Osteoblast (primary cell): Measurements from ENCODE around the gene FBN2. TPM values are rescaled to one million over a fixed set of nuclear protein-coding genes. Genes with fewer than 3 reads are reported as not detected.

Experiments used
- DNase-seq: peaks from one replicate; pipeline ENCODE4 v3.0.0; 2011; ENCODE audit warnings: low spot score, mixed read lengths; ENCODE audit not compliant: insufficient read length; ENCODE audit errors: missing footprints
- H2AFZ ChIP-seq: 2 replicates; pipeline ENCODE4 v1.6.0; 2011; ENCODE audit warnings: mild to moderate bottlenecking, low read length
- H3K27ac ChIP-seq: 2 replicates; pipeline ENCODE4 v1.5.1; 2011; ENCODE audit warnings: mild to moderate bottlenecking, low read depth, low read length, moderate library complexity
- H3K27me3 ChIP-seq: 2 replicates; pipeline ENCODE4 v1.6.0; 2012; ENCODE audit warnings: mild to moderate bottlenecking, control low read depth, inconsistent platforms, low read length, moderate library complexity; ENCODE audit not compliant: insufficient read depth
- H3K36me3 ChIP-seq: 2 replicates; pipeline ENCODE4 v1.5.1; 2011; ENCODE audit warnings: mild to moderate bottlenecking, low read length, control low read depth, moderate library complexity; ENCODE audit not compliant: insufficient read depth
- H3K4me1 ChIP-seq: 2 replicates; pipeline ENCODE4 v1.5.1; 2011; ENCODE audit warnings: mild to moderate bottlenecking, low read length, control low read depth, moderate library complexity; ENCODE audit not compliant: insufficient read depth
- H3K4me2 ChIP-seq: 2 replicates; pipeline ENCODE4 v1.6.0; 2011; ENCODE audit warnings: mild to moderate bottlenecking, low read length; ENCODE audit not compliant: insufficient read depth
- H3K4me3 ChIP-seq: fragments of 200-600 bp; sonication (generic); 3 replicates; pipeline ENCODE4 v1.5.1; 2012; ENCODE audit warnings: mild to moderate bottlenecking, low read length, inconsistent platforms; ENCODE audit not compliant: insufficient read depth
- H3K79me2 ChIP-seq: 2 replicates; pipeline ENCODE4 v1.6.0; 2012; ENCODE audit warnings: mild to moderate bottlenecking, low read length, control low read depth, inconsistent platforms; ENCODE audit not compliant: insufficient read depth
- H3K9me3 ChIP-seq: 2 replicates; pipeline ENCODE4 v1.5.1; 2011; ENCODE audit warnings: low read depth, low read length, control low read depth
- H4K20me1 ChIP-seq: 2 replicates; pipeline ENCODE4 v1.6.0; 2012; ENCODE audit warnings: mild to moderate bottlenecking, low read length, control low read depth; ENCODE audit not compliant: insufficient read depth
- total RNA-seq: library from RNA; depleted of rRNA; stranded (reverse); fragments of >200 nt; gene quantifications from 2 replicates; pipeline ENCODE4 v1.2.3, GENCODE V29; 2012
- TF ChIP-seq, protein P1 (sequence below): IDR thresholded peaks from 2 replicates; pipeline ENCODE4 v1.5.1; 2011; ENCODE audit warnings: mild to moderate bottlenecking, low read depth, low read length, moderate library complexity; ENCODE audit errors: extremely low read depth

The FBN2 gene
- total RNA-seq, 1 donor = 16.6 TPM

DNA sequence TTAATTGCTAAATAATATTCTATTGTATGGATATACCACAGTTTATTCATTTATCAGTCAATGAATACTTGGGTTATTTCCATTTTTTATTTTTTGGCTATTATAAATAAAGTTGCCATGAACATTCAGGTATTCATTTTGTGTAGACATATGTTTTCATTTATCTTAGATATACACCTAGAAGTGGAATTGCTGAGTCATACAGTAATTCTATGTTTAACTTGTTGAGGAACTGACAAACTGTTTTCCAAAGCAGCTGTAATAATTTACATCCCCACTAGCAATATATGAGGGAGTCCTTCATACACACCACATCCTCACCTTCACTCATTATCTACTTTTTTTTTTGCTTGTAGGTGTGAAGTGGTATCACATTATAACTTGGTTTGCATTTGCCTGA lies 123.6 kb downstream of the FBN2 start:
- Histone ChIP-seq H3K36me3 (no peaks in the 10 kb centered on the region), H2AFZ (no peak overlapping the region), H3K27me3 (no peaks in the 10 kb centered on the region), H3K79me2 (no peaks in the 10 kb centered on the region), H3K27ac (no peak overlapping the region), H3K9me3 (no peaks in the 10 kb centered on the region), H3K4me2 (no peak overlapping the region), H3K4me1 (no peaks in the 10 kb centered on the region), H4K20me1 (no peaks in the 10 kb centered on the region), H3K4me3 (no peak overlapping the region)
- no peak for DNase-seq
- TF ChIP-seq, protein P1, sequence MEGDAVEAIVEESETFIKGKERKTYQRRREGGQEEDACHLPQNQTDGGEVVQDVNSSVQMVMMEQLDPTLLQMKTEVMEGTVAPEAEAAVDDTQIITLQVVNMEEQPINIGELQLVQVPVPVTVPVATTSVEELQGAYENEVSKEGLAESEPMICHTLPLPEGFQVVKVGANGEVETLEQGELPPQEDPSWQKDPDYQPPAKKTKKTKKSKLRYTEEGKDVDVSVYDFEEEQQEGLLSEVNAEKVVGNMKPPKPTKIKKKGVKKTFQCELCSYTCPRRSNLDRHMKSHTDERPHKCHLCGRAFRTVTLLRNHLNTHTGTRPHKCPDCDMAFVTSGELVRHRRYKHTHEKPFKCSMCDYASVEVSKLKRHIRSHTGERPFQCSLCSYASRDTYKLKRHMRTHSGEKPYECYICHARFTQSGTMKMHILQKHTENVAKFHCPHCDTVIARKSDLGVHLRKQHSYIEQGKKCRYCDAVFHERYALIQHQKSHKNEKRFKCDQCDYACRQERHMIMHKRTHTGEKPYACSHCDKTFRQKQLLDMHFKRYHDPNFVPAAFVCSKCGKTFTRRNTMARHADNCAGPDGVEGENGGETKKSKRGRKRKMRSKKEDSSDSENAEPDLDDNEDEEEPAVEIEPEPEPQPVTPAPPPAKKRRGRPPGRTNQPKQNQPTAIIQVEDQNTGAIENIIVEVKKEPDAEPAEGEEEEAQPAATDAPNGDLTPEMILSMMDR = no peak

DNA sequence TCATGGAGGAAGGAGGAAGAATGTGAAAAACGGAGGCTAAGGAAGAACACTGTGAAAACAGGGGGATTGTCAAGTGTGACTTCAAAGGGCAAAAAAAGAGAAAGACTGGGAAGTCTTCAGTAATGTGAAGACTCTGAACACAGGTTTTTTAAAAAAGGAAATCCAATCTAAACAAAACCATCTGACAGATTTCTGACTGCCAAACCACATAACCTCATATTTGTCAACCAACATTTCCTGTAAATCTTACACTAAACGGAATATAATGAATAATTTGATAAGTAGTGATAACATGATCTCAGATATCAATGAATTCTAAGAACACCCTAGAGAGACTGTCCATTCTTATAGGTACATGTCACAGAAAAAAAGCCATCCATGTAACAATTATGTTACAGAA lies 124.7 kb downstream of the FBN2 start:
- no peaks in the 10 kb centered on the region for H3K4me1 ChIP-seq
- no peaks in the 10 kb centered on the region for H3K27me3 ChIP-seq
- H2AFZ ChIP-seq = no peak overlapping the region
- no peak overlapping the region for H3K4me2 ChIP-seq
- no peaks in the 10 kb centered on the region for H3K36me3 ChIP-seq
- no peak overlapping the region for H3K27ac ChIP-seq
- H3K9me3 ChIP-seq = no peaks in the 10 kb centered on the region
- no peak overlapping the region for H3K4me3 ChIP-seq
- TF ChIP-seq, protein P1 = no peak
- no peak for DNase-seq
- no peaks in the 10 kb centered on the region for H3K79me2 ChIP-seq
- no peaks in the 10 kb centered on the region for H4K20me1 ChIP-seq

DNA sequence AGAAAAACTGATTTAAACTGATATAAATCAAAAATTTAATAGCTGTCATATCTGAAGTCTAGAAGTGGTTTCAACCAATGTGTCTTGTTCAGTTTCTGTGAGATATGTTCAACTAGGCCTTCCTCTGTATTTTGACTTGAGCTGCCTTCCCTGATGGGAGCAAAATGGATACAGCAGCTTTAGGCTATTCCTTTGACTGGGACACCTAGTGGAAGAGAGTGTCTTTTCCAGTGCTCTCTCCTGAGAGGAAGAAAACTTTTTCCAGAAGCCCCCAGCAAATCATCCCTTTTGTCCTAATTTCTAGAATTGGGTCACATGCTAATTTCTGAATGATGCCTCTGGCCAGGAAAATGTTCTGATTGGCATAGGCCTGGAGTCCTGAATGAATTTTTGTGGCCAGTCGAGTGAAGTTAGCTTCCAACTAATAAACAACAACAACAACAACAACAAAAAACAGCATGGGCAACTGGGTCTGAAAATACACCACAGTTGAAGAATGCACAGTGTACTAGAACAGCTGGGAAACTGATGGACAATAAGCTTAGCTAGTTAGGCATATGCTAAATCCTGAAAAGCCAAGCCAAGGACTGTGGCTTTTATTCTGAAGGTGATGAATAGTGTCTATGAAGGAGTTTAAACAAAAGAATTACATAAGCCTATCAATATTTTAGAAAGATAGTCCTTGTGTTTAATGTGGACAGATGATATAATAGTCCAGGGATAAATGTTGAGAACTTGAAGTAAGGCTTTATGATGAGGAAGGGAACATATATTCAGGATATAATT lies 125.7 kb downstream of the FBN2 start:
- no peaks in the 10 kb centered on the region for H3K36me3 ChIP-seq
- no peak overlapping the region for H3K4me3 ChIP-seq
- no peaks in the 10 kb centered on the region for H3K27me3 ChIP-seq
- H3K27ac ChIP-seq = no peak overlapping the region
- no peak overlapping the region for H2AFZ ChIP-seq
- H3K4me2 ChIP-seq = no peak overlapping the region
- no peaks in the 10 kb centered on the region for H4K20me1 ChIP-seq
- no peaks in the 10 kb centered on the region for H3K4me1 ChIP-seq
- TF ChIP-seq, protein P1 = no peak
- DNase-seq = no peak
- H3K79me2 ChIP-seq = no peaks in the 10 kb centered on the region
- no peaks in the 10 kb centered on the region for H3K9me3 ChIP-seq

DNA sequence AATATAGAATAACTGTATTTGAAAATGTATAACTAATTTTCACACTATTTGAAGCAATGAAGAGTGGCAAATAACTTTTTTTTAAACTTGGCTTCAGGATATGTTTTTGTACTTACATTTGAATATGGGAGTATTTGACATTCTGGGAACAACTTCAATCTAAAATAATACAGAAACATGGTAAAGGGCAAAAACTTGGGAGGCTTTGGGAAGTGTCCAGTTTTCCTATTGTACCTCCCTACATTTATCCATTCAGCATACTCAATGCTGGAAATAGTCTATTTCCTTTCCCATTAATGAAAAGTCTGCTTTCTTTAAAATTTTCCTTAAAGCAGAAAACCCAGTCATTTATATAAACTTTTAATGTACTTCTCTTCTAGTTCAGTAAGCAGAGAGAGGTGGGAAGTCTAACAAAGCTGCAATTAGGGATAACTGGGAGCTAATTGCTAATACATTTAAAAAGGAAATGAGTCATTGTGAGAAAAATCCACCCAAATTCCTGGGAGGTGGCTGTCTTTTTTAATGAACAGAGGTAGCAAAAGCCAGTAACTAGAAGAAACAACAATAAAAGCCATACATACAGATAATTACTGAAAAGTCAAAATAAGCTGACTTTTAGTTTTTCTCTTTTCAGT lies 128.8 kb downstream of the FBN2 start:
- H3K79me2 ChIP-seq = no peaks in the 10 kb centered on the region
- DNase-seq = no peak
- H3K27me3 ChIP-seq = no peaks in the 10 kb centered on the region
- H3K4me2 ChIP-seq = no peak overlapping the region
- H3K9me3 ChIP-seq = no peaks in the 10 kb centered on the region
- no peak overlapping the region for H3K4me3 ChIP-seq
- no peaks in the 10 kb centered on the region for H4K20me1 ChIP-seq
- H3K4me1 ChIP-seq = no peaks in the 10 kb centered on the region
- no peak overlapping the region for H3K27ac ChIP-seq
- TF ChIP-seq, protein P1 = no peak
- H3K36me3 ChIP-seq = no peaks in the 10 kb centered on the region
- no peak overlapping the region for H2AFZ ChIP-seq
